Fibroblast of pulmonary artery (primary cell): Measurements from ENCODE around the gene RAP1GAP2.
"Not testable (repeated sequence)": the region's sequence is repeated elsewhere in the genome, so short reads cannot be mapped to it uniquely, and the experiment has no call there.

Experiments used
- DNase-seq: peaks from one replicate; pipeline ENCODE4 v3.0.0-alpha.2; 2010; ENCODE audit warnings: low read depth
- H3K4me3 ChIP-seq: replicated peaks from 2 replicates; pipeline ENCODE4 v1.5.1; 2011; ENCODE audit warnings: low read depth, mild to moderate bottlenecking, control low read depth, low read length, moderate library complexity
- CTCF ChIP-seq: IDR thresholded peaks from 2 replicates; pipeline ENCODE4 v1.5.1; 2011; ENCODE audit warnings: mild to moderate bottlenecking, control low read depth, low read length, inconsistent platforms; ENCODE audit errors: missing control alignments

Gene RAP1GAP2

DNA sequence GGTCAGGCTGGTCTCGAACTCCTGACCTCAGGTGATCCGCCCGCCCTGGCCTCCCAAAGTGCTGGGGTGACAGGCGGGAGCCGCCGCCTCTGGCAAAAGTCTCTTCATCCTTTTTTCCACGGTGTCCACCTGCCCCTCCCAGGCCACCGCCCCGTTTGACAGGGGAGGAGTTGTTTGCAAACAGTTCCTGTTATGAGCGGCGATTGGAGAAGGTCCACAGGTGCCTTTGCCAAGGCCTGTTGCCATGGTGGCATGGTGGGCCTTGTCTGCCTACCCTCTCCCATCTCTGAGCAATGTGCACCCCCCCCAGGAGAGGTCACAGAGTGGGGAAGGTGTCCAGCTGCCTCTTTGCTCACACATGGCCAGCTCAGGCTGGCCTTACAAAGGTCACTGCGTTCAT, 16.0 kb upstream of the RAP1GAP2 start:
- no peak overlapping the region for H3K4me3 ChIP-seq
- TF ChIP-seq CTCF, result no peak
- no peak for DNase-seq

GRCh38 chr17:2780931-2781454, 15.2 kb upstream of the RAP1GAP2 start:
- TF ChIP-seq CTCF, result no peak
- H3K4me3 ChIP-seq, result no peak overlapping the region

GRCh38 chr17:2781598-2781997, 14.6 kb upstream of the RAP1GAP2 start:
- DNase-seq, H3K4me3 ChIP-seq: not testable (repeated sequence)

More at GRCh38 chr17:2780931-2781454, 15.2 kb upstream of the RAP1GAP2 start:
- no peak for DNase-seq

DNA sequence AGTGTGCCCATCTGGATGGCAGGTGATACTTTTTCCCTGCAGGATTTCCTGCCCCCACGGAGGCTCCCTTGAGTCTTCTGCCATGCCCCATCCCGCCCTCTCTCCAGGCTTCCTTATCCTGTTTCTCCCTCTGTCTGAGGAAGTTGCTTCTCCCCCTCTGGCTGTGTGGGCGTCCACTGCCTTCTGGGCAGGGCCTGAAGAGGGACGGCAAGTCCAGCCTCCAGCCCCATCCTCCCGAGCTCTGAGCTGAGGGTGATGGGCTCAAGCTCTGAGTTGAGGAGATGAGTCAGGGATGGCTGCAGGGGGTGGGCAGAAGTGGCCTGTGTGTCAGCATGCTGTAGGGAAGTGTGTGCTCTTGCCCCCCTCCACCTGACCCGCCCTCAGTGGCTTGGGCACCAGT, 14.2 kb upstream of the RAP1GAP2 start:
- DNase-seq, result peak; percentile 13
- TF ChIP-seq CTCF, result no peak
- no peak overlapping the region for H3K4me3 ChIP-seq

- no peak overlapping the region for H3K4me3 ChIP-seq
- no peak for DNase-seq
- no peak for TF ChIP-seq CTCF
Observed at GRCh38 chr17:2783310-2784030, 12.8 kb upstream of the RAP1GAP2 start.

- no peak for DNase-seq
- no peak overlapping the region for H3K4me3 ChIP-seq
- TF ChIP-seq CTCF, result no peak
Observed at GRCh38 chr17:2784864-2785263, 11.4 kb upstream of the RAP1GAP2 start.

DNA sequence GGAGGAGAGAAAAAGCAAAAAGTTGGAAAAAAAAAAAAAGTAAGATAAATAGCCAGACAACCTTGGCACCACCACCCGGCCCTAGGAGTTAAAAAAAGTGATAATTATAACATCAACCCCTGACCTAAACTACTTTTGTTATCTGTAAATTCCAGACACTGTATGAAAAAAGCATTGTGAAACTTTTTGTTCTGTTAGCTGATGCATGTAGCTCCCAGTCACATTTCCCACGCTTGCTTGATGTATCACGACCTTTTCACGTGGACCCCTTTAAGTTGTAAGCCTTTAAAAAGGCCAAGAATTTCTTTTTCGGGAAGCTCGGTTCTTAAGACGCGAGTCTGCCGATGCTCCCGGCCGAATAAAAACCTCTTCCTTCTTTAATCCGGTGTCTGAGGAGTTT, 10.9 kb upstream of the RAP1GAP2 start:
- peak; percentile 18 for DNase-seq
- H3K4me3 ChIP-seq, result not testable (repeated sequence)

DNA sequence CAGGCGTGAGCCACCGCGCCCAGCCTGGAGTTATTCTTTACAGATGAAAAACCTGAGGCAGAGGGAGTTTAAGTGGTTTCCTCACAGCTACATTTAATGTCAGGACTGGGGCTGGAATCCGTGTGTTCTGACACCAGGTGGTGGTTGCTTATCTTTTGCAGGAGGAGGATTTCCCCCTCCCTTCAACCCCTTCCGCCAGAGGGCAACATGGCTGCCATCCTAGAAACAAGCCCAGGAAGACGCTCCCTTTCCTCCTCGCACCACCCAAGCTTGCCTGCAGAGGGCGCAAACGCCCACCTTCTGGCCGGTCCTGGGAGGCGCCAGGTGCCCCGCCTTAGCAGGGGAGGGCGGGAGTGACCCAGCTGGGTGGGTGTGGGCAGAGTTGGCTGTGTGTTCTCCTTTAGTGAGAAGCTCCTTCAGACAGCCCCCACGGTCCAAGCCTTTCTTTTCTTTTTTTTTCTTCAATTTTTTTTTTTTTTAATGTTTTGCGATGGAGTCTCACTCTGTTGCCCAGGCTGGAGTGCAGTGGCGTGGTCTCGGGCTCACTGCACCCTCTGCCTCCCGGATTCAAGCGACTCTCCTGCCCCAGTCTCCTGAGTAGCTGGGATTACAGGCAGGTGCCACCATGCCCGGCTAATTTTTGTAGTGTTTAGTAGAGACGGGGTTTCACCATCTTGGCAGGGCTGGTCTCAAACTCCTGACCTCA, 9.9 kb upstream of the RAP1GAP2 start:
- peak; percentile 83 for DNase-seq
- H3K4me3 ChIP-seq, result no peak overlapping the region
- TF ChIP-seq CTCF, result peak; percentile 87
